GM06990 (cell line): Measurements from ENCODE around the gene ZNF532.

Experiments
- DNase-seq: peaks from one replicate; pipeline ENCODE4 v3.0.0-alpha.2; 2011; ENCODE audit not compliant: insufficient read length; ENCODE audit errors: extremely low read depth
- H3K27me3 ChIP-seq: replicated peaks from 2 replicates; pipeline ENCODE4 v1.6.0; 2011; ENCODE audit warnings: low read length; ENCODE audit not compliant: control insufficient read depth, insufficient read depth
- H3K36me3 ChIP-seq: 2 replicates; pipeline ENCODE4 v1.5.1; 2011; ENCODE audit warnings: low read length; ENCODE audit not compliant: control insufficient read depth, insufficient read depth
- H3K4me3 ChIP-seq: replicated peaks from 2 replicates; pipeline ENCODE4 v1.5.1; 2011; ENCODE audit warnings: low read depth, mild to moderate bottlenecking, control low read depth, low read length
- TF ChIP-seq, protein P1 (sequence below): IDR thresholded peaks from 2 replicates; pipeline ENCODE4 v1.5.1; 2011; ENCODE audit warnings: low read length, control low read depth, mild to moderate bottlenecking, inconsistent platforms; ENCODE audit not compliant: insufficient read depth, poor library complexity, severe bottlenecking

The ZNF532 gene

DNA sequence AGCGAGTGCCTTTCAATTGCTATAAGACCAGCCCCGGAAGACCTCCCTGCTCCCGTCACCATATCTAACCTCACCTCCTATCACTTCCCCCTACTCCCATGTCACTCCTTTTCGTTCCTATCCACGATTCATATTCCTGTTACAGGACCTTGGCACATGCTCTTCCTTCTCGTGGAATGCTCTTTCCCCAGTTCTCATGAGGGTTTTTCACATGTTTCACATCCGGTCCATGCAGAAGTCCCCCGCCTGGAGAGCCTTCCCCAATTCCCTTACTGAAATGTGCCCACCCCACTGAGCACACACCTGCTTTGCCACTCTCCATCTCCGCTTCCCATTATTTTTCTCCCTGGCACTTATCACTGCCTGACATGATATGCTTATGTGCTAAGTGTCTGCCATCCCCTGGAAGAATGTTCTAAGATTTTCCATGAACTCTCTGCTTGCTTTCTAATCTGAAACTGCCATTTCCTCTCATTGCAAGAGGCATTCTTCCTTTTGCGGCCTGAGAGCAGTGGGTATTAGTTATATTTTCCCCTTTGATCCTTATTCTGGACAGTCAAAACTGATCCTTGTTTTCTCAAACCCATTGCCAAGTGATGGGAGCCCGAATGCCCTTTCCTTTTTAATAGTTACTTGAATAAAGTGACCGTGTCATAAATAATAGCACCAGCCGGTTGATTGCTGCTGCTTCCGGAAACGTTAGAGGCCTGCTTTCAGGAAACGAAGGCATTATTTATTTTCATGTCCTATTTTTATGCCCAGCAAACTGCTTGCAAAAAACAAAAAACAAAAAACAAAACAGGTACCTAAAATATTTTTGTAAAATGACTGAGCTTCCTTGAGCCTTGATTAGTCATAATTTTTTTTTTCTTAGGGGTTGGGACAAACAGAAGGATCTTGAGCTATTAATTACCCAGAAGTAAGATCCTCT is 127.9 kb downstream of the ZNF532 start:
- H3K4me3 ChIP-seq = no peak overlapping the region
- no peak for DNase-seq
- H3K36me3 ChIP-seq = no peaks in the 10 kb centered on the region
- no peaks in the 10 kb centered on the region for H3K27me3 ChIP-seq
- TF ChIP-seq, protein P1, sequence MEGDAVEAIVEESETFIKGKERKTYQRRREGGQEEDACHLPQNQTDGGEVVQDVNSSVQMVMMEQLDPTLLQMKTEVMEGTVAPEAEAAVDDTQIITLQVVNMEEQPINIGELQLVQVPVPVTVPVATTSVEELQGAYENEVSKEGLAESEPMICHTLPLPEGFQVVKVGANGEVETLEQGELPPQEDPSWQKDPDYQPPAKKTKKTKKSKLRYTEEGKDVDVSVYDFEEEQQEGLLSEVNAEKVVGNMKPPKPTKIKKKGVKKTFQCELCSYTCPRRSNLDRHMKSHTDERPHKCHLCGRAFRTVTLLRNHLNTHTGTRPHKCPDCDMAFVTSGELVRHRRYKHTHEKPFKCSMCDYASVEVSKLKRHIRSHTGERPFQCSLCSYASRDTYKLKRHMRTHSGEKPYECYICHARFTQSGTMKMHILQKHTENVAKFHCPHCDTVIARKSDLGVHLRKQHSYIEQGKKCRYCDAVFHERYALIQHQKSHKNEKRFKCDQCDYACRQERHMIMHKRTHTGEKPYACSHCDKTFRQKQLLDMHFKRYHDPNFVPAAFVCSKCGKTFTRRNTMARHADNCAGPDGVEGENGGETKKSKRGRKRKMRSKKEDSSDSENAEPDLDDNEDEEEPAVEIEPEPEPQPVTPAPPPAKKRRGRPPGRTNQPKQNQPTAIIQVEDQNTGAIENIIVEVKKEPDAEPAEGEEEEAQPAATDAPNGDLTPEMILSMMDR = no peak

DNA sequence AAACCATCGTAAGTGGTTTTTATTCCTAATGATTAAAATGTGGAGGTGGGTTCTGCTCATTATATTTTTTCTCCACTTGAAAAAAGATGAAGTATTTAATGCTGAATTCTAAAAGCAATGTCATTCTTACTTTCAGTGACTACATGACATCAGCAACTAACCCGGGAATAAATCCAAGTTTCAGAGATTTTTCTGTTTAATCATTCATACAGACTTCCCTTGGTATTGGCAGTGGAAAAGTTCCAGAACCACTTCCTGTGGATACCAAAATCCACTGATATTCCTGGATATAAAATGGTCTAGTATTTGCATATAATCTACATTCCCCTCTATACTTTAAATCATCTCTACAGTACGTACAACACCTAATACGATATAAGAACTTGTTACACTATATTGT is 128.6 kb downstream of the ZNF532 start:
- H3K4me3 ChIP-seq = no peak overlapping the region
- DNase-seq = no peak
- no peaks in the 10 kb centered on the region for H3K27me3 ChIP-seq
- TF ChIP-seq, protein P1 = no peak
- H3K36me3 ChIP-seq = no peaks in the 10 kb centered on the region

DNA sequence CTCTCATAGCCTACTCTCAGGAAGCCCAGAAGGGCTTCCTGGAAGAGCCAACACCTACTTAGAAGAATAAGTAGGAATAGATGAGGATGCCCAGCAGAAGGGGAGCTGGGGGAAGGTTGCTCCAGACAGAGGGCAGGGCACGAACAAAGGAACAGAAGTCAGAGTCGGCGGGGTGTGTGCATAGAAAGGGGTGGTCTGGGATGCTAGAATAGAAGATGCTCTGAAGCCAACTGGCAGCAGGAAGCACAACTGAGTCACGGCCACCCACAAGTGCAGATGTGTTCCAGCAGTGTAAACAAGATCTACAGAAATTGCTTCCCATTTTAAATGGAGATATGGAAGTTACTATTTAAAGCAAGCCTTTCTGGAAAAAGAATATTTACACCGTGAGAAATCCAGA is 131.0 kb downstream of the ZNF532 start:
- Histone ChIP-seq H3K4me3 (no peak overlapping the region), H3K36me3 (no peaks in the 10 kb centered on the region), H3K27me3 (no peaks in the 10 kb centered on the region)
- TF ChIP-seq, protein P1 = no peak
- no peak for DNase-seq

DNA sequence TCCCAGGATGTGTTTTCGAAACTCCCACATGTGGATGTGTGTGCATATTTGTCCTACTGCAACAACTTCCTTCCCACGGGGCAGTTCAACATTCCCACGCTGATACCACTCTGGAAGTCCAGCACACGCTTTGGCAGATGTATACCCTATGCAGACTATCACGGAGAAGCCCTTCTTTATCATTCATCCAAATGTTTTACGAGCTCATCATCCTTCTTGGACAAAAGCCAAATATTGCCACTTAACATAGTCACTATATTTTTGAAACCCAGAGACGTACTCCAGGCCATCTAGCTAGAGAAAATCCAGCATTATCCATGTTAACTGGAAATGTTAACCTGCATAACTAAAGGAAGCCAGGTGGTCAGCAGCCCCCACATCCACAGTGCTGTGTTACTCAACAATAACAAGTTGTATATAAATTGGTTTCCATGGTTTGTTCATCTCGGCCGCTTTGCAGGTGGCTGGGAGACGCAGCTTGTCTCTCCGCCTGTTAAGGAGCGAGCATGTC is 131.5 kb downstream of the ZNF532 start:
- Histone ChIP-seq H3K27me3 (no peaks in the 10 kb centered on the region), H3K4me3 (no peak overlapping the region), H3K36me3 (no peaks in the 10 kb centered on the region)
- DNase-seq = no peak
- TF ChIP-seq, protein P1 = no peak

DNA sequence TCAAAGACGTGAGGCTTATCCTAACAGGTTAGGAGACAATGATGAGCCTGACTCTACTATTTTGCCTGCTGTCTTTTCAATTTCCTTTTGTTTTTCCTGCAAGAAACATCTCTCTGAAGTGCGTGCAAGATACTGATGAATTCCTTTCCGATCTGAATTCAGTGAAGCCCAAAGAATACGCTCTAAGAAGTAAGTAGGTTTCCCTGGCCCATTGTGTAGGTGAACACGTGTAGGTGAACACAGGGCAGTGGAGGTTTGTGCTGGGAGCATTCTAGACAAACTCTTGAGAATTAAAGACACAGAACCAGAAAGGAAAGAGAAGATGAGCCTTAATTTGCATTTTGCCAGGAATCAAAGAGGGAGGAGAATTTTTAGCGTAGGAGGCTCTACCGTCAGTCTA is 132.0 kb downstream of the ZNF532 start:
- DNase-seq = no peak
- H3K4me3 ChIP-seq = no peak overlapping the region
- no peaks in the 10 kb centered on the region for H3K36me3 ChIP-seq
- TF ChIP-seq, protein P1 = no peak
- no peaks in the 10 kb centered on the region for H3K27me3 ChIP-seq
